ENCODE measurements around the gene MXI1. TPM values are rescaled to one million over a fixed set of nuclear protein-coding genes. Genes with fewer than 3 reads are reported as not detected.

Gene MXI1
- total and polyA plus RNA-seq, 2 of the 4 experiments (the other 2 are of a cell fraction) = 7.2 to 11.8 TPM

- H3K56ac ChIP-seq (ENCODE audit: extremely low read depth, insufficient read depth, low read length) = no peak overlapping the region
- peaks cover 21% of the 10 kb centered on the region for H3K27me3 ChIP-seq (ENCODE audit: control insufficient read depth, insufficient read depth, low read length)
- no peak overlapping the region for H2AFZ ChIP-seq (replicated peaks; ENCODE audit: low read length, poor library complexity)
- DNase-seq (no peak), ATAC-seq (ENCODE audit: low read depth) (no peak)
- H2AK5ac ChIP-seq (ENCODE audit: low read depth, low read length) = no peak overlapping the region
- intact Hi-C loops (cut with micrococcal nuclease) (no loop called here), dilution Hi-C loops (cut with HindIII; ENCODE audit: low sequenced_read_pairs, unreplicated experiment) (no loop called here), in situ Hi-C loops (cut with MboI; ENCODE audit: low sequenced_read_pairs) (no loop called here)
- WGBS, 2 experiments (ENCODE audit: extremely low coverage in 2 of 2, insufficient read length in 1 of 2) = 80% methylated on average over 1 of the region's 3 CpGs; no CpG with 5 or more reads in 1 of the 2 experiments
- H4K5ac ChIP-seq (ENCODE audit: low read depth, low read length) = no peak overlapping the region
- TF ChIP-seq BHLHE40 (IDR thresholded peaks at IDR 0.05; ENCODE audit: low read depth, low read length) = no peak
- TF ChIP-seq RFX5 (IDR thresholded peaks at IDR 0.05; ENCODE audit: low read depth, low read length) = no peak
- TF ChIP-seq RCOR1 (IDR thresholded peaks at IDR 0.05; ENCODE audit: insufficient replicate concordance, low read length) = no peak
- TF ChIP-seq USF2 (IDR thresholded peaks at IDR 0.05; ENCODE audit: low read depth, low read length) = no peak
- no peak for TF ChIP-seq MXI1 (IDR thresholded peaks at IDR 0.05; ENCODE audit: borderline replicate concordance, low read depth, low read length)
- no peak for TF ChIP-seq CHD1 (IDR thresholded peaks at IDR 0.05; ENCODE audit: low read depth, low read length)
- no peak for TF ChIP-seq NFE2L2 (IDR thresholded peaks at IDR 0.05; ENCODE audit: low read depth, low read length)
- no peak for TF ChIP-seq MAZ (IDR thresholded peaks at IDR 0.05; ENCODE audit: borderline replicate concordance, low read depth, low read length)
- TF ChIP-seq, protein P1, sequence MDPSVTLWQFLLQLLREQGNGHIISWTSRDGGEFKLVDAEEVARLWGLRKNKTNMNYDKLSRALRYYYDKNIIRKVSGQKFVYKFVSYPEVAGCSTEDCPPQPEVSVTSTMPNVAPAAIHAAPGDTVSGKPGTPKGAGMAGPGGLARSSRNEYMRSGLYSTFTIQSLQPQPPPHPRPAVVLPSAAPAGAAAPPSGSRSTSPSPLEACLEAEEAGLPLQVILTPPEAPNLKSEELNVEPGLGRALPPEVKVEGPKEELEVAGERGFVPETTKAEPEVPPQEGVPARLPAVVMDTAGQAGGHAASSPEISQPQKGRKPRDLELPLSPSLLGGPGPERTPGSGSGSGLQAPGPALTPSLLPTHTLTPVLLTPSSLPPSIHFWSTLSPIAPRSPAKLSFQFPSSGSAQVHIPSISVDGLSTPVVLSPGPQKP (IDR thresholded peaks at IDR 0.05; ENCODE audit: borderline replicate concordance, low read depth, low read length) = no peak
- TF ChIP-seq MAFK (IDR thresholded peaks at IDR 0.05; ENCODE audit: low read depth, low read length) = no peak
- no peak for TF ChIP-seq CEBPB (IDR thresholded peaks at IDR 0.05; ENCODE audit: low read depth, low read length)
- no peak for TF ChIP-seq RAD21 (IDR thresholded peaks at IDR 0.05; ENCODE audit: low read length)
- TF ChIP-seq FOS (IDR thresholded peaks at IDR 0.05; ENCODE audit: low read depth, low read length) = no peak
- no peak for TF ChIP-seq POLR2A (IDR thresholded peaks at IDR 0.05; ENCODE audit: low read depth, low read length)
- no peak for TF ChIP-seq SMC3 (IDR thresholded peaks at IDR 0.05; ENCODE audit: low read depth, low read length)
- no peak for TF ChIP-seq CTCF (conservative IDR thresholded peaks at IDR 0.05; ENCODE audit: low read depth, low read length)
- H3K18ac ChIP-seq (ENCODE audit: low read depth, low read length) = no peak overlapping the region
- BruUV-seq (replicated peaks) = no TSS peak
- no peak overlapping the region for H3K9ac ChIP-seq (ENCODE audit: low read depth, low read length)
- H3K4me2 ChIP-seq (ENCODE audit: low read depth, low read length) = no peak overlapping the region
- H4K8ac ChIP-seq (ENCODE audit: low read depth in 2 of 2, low read length in 2 of 2) = no peak overlapping the region
- H2BK20ac ChIP-seq (ENCODE audit: low read depth, low read length) = no peak overlapping the region
- H3K79me1 ChIP-seq (ENCODE audit: low read depth in 1 of 2, low read length in 2 of 2) = no peaks in the 10 kb centered on the region
- H3K4me3 ChIP-seq (ENCODE audit: insufficient read depth, low read depth, low read length) = no peak overlapping the region
- no peaks in the 10 kb centered on the region for H4K20me1 ChIP-seq (ENCODE audit: insufficient read depth, low read length)
- no peak overlapping the region for H3K14ac ChIP-seq (replicated peaks; ENCODE audit: low read depth, low read length)
- no peak overlapping the region for H3K4ac ChIP-seq (ENCODE audit: low read depth, low read length)
- CTCF ChIA-PET = no interaction called here
- POLR2A ChIA-PET (ENCODE audit: unreplicated experiment) = no interaction called here
- no peak overlapping the region for H2AK9ac ChIP-seq (replicated peaks; ENCODE audit: low read depth, low read length, poor library complexity)
- no peak overlapping the region for H3K23ac ChIP-seq (ENCODE audit: low read depth, low read length)
- no peak overlapping the region for H2BK15ac ChIP-seq (ENCODE audit: low read depth, low read length)
- H3K9me1 ChIP-seq (ENCODE audit: insufficient read depth, low read length) = no peaks in the 10 kb centered on the region
- no peak overlapping the region for H3K27ac ChIP-seq (ENCODE audit: insufficient read depth, low read length)
- H3K4me1 ChIP-seq (ENCODE audit: control insufficient read depth, insufficient read depth, low read length) = no peaks in the 10 kb centered on the region
- no peak overlapping the region for H4K91ac ChIP-seq (ENCODE audit: insufficient read depth, low read depth, low read length)
- no peaks in the 10 kb centered on the region for H3K36me3 ChIP-seq (ENCODE audit: control insufficient read depth, insufficient read depth, low read length)
- H3K9me3 ChIP-seq (ENCODE audit: control insufficient read depth, insufficient read depth, low read length) = no peaks in the 10 kb centered on the region
- no peak overlapping the region for H2BK5ac ChIP-seq (ENCODE audit: low read depth, low read length, poor library complexity, severe bottlenecking)
- no peak overlapping the region for H2BK120ac ChIP-seq (ENCODE audit: low read depth, low read length)
These were observed 17.2 kb upstream of the MXI1 start for GRCh38 chr10:110190170-110190569.
